ENCODE measurements around the gene ENOX2. TPM values are rescaled to one million over a fixed set of nuclear protein-coding genes. Genes with fewer than 3 reads are reported as not detected.

ENOX2 gene
- polyA plus RNA-seq, 1 donor (not counting 4 experiments of a cell fraction or from before 2014, with no cell fraction given): 24.5 TPM

DNA sequence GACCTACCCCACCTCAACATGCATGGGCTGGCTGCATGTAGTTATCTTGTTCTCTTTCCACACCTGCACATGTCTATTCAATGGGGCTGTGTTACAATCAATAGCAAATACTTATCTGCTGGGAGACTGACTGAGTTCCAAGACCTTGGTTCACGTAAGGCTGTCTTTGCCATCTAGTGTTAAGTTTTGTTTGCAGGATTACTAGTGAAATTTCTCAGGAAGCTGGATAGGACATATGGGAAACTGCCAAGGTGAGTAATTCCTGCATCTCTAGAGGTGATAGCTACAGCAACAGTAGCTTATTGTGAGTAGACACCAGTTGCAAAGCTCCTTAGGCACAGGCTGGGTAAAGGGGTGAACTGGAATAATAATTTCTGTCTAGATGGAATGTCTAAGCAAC, 177.5 kb downstream of the ENOX2 start:
- no peak overlapping the region for H2AFZ ChIP-seq (ENCODE audit: control insufficient read depth, low read length)
- H4K20me1 ChIP-seq (ENCODE audit: control insufficient read depth, extremely low read depth, insufficient read depth, low read length): no peaks in the 10 kb centered on the region
- no peak overlapping the region for H3K9ac ChIP-seq (ENCODE audit: control insufficient read depth, extremely low read depth, insufficient read depth, low read length)
- H3K4me1 ChIP-seq (ENCODE audit: control insufficient read depth, extremely low read depth, insufficient read depth, low read length): no peaks in the 10 kb centered on the region
- no peaks in the 10 kb centered on the region for H3K9me1 ChIP-seq (ENCODE audit: control insufficient read depth, extremely low read depth, insufficient read depth, low read length)
- no peak for DNase-seq (ENCODE audit: low read depth, low spot score)
- TF ChIP-seq EZH2 (IDR thresholded peaks at IDR 0.05; ENCODE audit: low read length): no peak
- TF ChIP-seq, protein P1, sequence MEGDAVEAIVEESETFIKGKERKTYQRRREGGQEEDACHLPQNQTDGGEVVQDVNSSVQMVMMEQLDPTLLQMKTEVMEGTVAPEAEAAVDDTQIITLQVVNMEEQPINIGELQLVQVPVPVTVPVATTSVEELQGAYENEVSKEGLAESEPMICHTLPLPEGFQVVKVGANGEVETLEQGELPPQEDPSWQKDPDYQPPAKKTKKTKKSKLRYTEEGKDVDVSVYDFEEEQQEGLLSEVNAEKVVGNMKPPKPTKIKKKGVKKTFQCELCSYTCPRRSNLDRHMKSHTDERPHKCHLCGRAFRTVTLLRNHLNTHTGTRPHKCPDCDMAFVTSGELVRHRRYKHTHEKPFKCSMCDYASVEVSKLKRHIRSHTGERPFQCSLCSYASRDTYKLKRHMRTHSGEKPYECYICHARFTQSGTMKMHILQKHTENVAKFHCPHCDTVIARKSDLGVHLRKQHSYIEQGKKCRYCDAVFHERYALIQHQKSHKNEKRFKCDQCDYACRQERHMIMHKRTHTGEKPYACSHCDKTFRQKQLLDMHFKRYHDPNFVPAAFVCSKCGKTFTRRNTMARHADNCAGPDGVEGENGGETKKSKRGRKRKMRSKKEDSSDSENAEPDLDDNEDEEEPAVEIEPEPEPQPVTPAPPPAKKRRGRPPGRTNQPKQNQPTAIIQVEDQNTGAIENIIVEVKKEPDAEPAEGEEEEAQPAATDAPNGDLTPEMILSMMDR (optimal IDR thresholded peaks at IDR 0.05 in 1 of 3, IDR thresholded peaks at IDR 0.05 in 1 of 3, conservative IDR thresholded peaks at IDR 0.05 in 1 of 3; ENCODE audit: extremely low read depth in 1 of 3, insufficient read depth in 2 of 3, low read length in 3 of 3): no peak
- H3K4me2 ChIP-seq (ENCODE audit: control insufficient read depth, extremely low read depth, insufficient read depth, low read depth, low read length): no peak overlapping the region
- dilution Hi-C loops (cut with MboI; ENCODE audit: extremely low pct_ligation_motif_present, low sequenced_read_pairs): no loop called here
- H3K27ac ChIP-seq (ENCODE audit: control insufficient read depth, insufficient read depth, low read length): no peak overlapping the region
- no peaks in the 10 kb centered on the region for H3K79me2 ChIP-seq (ENCODE audit: control insufficient read depth, insufficient read depth, low read length)
- no peak for FAIRE-seq
- no peaks in the 10 kb centered on the region for H3K36me3 ChIP-seq (ENCODE audit: control insufficient read depth in 2 of 2, extremely low read depth in 1 of 2, insufficient read depth in 2 of 2, low read length in 2 of 2)
- H3K9me3 ChIP-seq (ENCODE audit: control insufficient read depth, low read depth, low read length): no peaks in the 10 kb centered on the region
- H3K27me3 ChIP-seq (ENCODE audit: control insufficient read depth, extremely low read depth, insufficient read depth, low read length): no peaks in the 10 kb centered on the region
- H3K4me3 ChIP-seq (ENCODE audit: control insufficient read depth in 2 of 3, extremely low read depth in 1 of 3, insufficient read depth in 2 of 3, low read depth in 1 of 3, low read length in 3 of 3): no peak overlapping the region

DNA sequence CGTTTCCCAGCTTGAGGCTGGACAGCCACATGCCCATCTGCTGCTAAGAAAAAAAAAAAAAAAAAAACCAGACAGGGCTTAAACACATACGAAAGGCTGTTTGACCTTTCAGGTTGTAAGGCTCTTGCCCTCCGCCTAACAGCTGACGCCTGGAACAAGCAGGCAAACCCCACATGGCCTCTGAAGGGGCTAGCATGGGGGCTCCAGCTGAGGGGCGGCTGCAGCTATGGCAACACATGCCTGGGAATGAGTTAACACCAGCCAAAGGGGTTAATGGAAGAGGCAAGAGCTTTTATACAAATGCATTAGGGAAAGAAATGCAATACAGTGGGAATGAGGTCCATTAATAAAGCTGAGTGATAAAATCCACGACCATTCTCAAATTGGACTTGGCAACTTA, 183.6 kb downstream of the ENOX2 start:
- Histone ChIP-seq H3K4me1 (ENCODE audit: control insufficient read depth, extremely low read depth, insufficient read depth, low read length) (no peaks in the 10 kb centered on the region), H3K36me3 (ENCODE audit: control insufficient read depth in 2 of 2, extremely low read depth in 1 of 2, insufficient read depth in 2 of 2, low read length in 2 of 2) (no peaks in the 10 kb centered on the region), H3K4me2 (ENCODE audit: control insufficient read depth, extremely low read depth, insufficient read depth, low read depth, low read length) (no peak overlapping the region), H4K20me1 (ENCODE audit: control insufficient read depth, extremely low read depth, insufficient read depth, low read length) (no peaks in the 10 kb centered on the region), H3K27me3 (ENCODE audit: control insufficient read depth, extremely low read depth, insufficient read depth, low read length) (no peaks in the 10 kb centered on the region), H3K27ac (ENCODE audit: control insufficient read depth, insufficient read depth, low read length) (no peak overlapping the region), H3K4me3 (ENCODE audit: control insufficient read depth in 2 of 3, extremely low read depth in 1 of 3, insufficient read depth in 2 of 3, low read depth in 1 of 3, low read length in 3 of 3) (no peak overlapping the region), H3K79me2 (ENCODE audit: control insufficient read depth, insufficient read depth, low read length) (no peaks in the 10 kb centered on the region), H2AFZ (ENCODE audit: control insufficient read depth, low read length) (no peak overlapping the region), H3K9ac (ENCODE audit: control insufficient read depth, extremely low read depth, insufficient read depth, low read length) (no peak overlapping the region), H3K9me1 (ENCODE audit: control insufficient read depth, extremely low read depth, insufficient read depth, low read length) (no peaks in the 10 kb centered on the region), H3K9me3 (ENCODE audit: control insufficient read depth, low read depth, low read length) (no peaks in the 10 kb centered on the region)
- FAIRE-seq: no peak
- no peak for DNase-seq (ENCODE audit: low read depth, low spot score)
- no peak for TF ChIP-seq EZH2 (IDR thresholded peaks at IDR 0.05; ENCODE audit: low read length)
- TF ChIP-seq, protein P1 (optimal IDR thresholded peaks at IDR 0.05 in 1 of 3, IDR thresholded peaks at IDR 0.05 in 1 of 3, conservative IDR thresholded peaks at IDR 0.05 in 1 of 3; ENCODE audit: extremely low read depth in 1 of 3, insufficient read depth in 2 of 3, low read length in 3 of 3): no peak
- dilution Hi-C loops (cut with MboI; ENCODE audit: extremely low pct_ligation_motif_present, low sequenced_read_pairs): no loop called here
